IPS-NIHi7 (cell line): ENCODE results near the gene IL11.

Source experiments
- DNase-seq: peaks from one replicate; pipeline ENCODE4 v3.0.0; 2012; ENCODE audit warnings: mixed read lengths; ENCODE audit errors: extremely low spot score

Gene IL11

GRCh38 chr19:55391191-55391670 is 21.0 kb upstream of the IL11 start:
- no peak for DNase-seq

DNA sequence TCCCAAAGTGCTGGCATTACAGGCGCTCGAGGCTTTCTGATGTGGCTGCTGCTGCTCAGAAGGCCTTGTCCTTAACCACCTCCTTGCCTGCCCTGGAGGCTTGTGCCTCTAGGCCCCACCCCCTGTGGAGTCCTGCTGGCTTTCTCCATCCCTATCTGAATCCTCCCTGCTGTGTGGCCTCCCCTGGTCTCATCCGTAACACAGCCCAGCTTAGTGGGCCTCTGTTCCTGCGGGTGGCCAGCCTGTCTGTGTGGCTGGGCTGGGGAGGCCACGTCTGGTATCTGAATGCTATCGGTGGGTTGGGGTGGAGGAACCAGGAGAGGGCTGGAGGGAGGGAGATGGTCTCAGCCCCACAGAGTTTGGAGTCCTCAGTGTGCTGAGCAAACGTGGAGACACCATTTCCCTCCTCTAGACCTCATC is 20.2 kb upstream of the IL11 start:
- no peak for DNase-seq

DNA sequence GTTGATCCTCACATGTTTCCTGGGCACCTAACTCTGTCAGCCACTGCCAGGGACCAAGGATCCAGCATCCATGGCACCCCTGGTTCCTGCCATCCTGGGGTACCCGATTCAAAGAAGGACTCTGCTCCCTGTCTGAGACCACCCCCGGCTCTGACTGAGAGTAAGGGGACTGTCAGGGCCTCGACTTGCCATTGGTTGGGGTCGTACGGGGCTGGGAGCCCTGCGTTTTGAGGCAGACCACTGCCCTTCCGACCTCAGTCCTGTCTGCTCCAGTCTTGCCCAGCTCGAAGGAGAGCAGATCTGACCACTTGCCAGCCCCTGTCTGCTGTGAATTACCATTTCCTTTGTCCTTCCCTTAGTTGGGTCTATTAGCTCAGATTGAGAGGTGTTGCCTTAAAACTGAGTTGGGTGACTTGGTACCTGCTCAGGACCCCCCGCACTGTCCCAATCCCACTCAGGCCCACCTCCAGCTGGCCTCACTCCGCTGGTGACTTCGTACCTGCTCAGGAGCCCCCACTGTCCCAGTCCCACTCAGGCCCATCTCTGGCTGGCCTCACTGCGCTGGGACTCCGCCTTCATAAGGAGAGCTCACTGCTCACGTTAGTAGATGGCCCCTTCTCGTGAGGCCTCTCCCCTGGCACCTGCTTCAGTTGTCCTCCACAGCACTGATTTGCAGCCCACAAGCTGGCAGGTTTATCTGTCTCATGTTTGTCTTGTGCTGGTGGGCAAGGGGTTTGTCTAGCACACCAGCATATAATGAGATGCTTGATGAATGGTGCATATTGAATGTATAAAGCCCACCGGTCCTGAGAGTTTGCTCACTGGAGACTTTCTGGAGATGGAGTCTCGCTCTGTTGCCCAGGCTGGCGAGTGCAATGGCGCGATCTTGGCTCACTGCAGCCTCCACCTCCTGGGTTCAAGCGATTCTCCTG is 19.4 kb upstream of the IL11 start:
- DNase-seq = no peak

- DNase-seq = no peak
Measured at GRCh38 chr19:55387736-55388497, 17.7 kb upstream of the IL11 start.

DNA sequence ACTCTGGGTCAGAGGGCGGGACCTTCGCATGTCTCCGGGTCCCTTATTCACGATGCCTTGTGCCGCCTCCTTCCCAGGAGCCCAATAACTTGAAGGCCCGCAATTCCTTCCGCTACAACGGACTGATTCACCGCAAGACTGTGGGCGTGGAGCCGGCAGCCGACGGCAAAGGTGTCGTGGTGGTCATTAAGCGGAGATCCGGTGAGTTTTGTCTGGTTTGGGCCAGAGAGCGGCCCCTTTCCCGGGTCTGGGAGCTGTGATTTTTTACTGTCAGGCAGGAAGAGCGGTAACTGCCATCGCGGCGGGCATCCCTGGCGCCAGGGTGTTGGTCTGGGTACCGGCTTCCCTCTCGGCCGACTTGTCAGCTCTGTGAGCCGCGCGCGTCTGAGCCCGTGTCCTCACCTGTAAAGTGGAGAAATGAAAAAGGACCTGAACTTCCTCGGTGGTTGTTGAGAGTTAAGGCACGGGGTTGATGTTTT is 16.3 kb upstream of the IL11 start:
- no peak for DNase-seq

GRCh38 chr19:55385724-55386492 is 15.6 kb upstream of the IL11 start, which contains the start of gene RPL28:
RPL28 (plus strand) TSS chr19:55385932; CDS start chr19:55386358, 426 bp downstream.
- peak; percentile 92 for DNase-seq

DNA sequence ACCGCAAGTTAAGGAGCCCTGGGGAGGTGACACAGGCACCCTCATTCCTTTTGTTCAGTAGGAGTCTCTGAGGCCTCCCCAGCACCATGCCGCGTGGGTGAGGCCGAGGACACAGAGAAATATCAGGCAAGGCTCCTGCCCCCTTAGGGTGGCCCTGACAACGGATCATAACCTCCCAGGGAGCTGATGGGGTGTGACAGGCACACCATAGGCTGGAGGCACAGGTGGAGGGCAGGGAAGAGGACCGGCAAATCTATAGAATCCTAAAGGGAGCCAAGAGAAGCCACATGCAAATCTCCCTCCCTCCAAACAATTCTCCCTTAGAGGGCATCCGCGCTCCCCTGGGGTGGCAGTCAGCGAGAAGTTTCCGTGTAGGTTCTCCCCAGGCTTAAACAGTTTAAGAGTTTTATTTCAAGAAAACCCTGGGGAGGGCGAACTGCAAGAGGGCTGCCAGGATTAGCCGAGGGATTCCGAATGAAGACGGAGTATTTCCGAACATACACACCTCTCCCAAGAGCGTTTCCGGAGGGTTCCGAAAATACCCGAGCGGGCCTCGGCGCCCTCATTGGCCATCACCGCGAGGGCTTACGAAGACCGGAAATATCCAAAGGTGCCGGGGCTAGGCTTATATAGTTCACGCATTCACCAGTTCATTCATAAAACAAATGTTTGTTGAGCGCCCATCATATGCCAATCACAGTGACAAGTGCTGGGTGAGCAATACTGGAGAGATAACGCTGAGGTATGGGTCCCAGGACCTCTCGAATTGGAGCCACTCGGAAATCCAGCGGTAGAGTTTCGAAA is 14.9 kb upstream of the IL11 start:
- DNase-seq = peak; percentile 82

GRCh38 chr19:55384131-55384919 is 14.1 kb upstream of the IL11 start, which contains the start of gene TMEM238:
TMEM238 (minus strand) TSS chr19:55384292; CDS start chr19:55384259, 33 bp downstream.
- DNase-seq = no peak

GRCh38 chr19:55383279-55384130 is 13.2 kb upstream of the IL11 start:
- DNase-seq = peak; percentile 66

DNA sequence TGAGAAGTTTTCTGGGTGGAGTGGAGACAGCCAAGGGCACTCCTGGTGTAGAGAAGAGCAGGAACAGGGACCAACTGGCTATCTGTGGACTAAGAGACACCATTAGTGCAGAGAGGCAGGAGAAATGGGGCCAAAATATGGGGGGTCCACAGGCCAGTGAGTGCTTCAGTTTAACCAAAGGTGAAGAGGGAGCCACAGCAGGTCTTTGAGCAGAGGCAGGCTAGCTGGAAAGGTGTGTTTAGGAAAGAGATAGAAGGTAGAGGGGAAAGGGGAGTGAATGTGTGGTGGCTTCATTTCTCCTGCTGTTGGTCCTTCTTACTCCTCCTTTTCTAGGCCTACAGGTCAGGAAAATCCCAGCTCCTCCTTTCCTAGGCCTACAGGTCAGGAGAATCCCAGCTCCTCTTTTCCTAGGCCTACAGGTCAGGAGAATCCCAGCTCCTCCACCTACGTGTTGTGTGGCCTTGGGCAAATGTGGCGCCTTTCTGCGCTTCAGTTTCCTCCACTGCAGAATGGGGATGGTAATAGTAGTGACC is 12.3 kb upstream of the IL11 start:
- no peak for DNase-seq

GRCh38 chr19:55382013-55382412 is 11.8 kb upstream of the IL11 start:
- no peak for DNase-seq

DNA sequence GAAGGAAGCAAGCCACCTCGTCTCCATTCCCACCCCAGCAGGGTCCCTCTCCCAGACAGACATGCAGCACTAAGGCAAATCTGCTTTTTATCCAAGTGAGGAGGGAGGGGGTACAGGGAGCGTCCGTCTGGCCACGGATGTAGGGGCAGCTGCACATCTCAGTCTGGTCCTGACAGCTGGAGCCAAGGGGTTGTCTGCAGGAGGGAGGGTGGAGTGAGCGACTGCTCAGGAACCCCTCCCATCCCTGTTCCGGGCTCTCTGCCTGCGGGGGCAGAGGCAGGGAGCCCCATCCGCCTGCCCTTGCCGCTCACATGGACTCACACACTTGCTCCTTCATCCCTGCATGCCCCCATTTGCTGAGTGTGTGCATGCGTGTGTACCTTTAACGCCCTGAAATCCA is 8.9 kb upstream of the IL11 start:
- no peak for DNase-seq

GRCh38 chr19:55377356-55378131 is 7.3 kb upstream of the IL11 start:
- no peak for DNase-seq

GRCh38 chr19:55376241-55376933 is 6.1 kb upstream of the IL11 start, which contains the start of gene TMEM190:
TMEM190 (plus strand) TSS chr19:55376826; CDS start chr19:55376854, 28 bp downstream.
- DNase-seq = no peak

DNA sequence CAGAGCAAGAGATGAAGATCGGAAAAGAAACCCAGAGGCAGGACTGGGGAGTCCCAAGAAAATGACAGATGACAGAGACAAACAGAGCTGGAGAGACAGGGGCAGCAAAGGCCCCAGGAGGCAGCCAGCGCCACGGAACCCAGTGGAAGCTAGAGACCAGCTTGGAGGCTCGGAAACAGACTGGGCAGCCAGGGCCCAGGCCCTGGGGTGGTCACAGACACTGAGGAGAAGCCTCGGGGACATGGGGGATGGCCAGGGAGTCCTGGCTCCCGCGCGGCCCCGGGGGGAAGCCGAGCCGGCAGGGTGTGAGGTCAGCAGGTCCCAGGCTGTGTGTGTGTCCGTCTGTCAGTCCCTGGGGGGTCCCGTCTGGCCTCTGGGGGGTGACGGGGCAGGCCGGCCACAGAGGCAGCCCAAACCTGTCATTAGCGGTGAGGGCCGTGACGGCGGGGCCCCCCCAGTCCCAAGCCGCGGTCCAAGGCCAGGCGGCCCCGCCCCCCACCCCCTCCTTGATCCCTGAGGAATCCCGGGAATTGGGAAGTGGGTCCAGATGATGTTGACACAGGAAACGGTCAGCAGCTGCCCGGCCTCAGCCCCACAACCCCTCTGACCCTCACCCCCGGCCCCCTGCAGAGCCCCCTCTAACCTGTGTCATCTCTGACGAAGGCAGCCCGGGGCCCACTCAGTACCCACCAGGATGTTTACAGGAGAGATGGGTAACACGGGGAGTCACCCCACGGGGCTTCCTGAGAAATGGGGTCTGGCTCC is 3.9 kb upstream of the IL11 start:
- no peak for DNase-seq

GRCh38 chr19:55373306-55373992 is 3.2 kb upstream of the IL11 start:
- no peak for DNase-seq
